Trophoblast cell (in vitro differentiated cells and primary cell): ENCODE results near the gene CSNK2A1.

Source experiments
- DNase-seq, 2 donors: peaks; one replicate each; pipeline ENCODE4 v3.0.0-alpha.2; 2016
- H2AFZ ChIP-seq: 2 replicates; pipeline ENCODE4 v1.6.1; 2013; ENCODE audit warnings: low read length, moderate library complexity, mild to moderate bottlenecking; ENCODE audit not compliant: insufficient read depth, poor library complexity
- H2AK5ac ChIP-seq: 2 replicates; pipeline ENCODE4 v1.6.1; 2013; ENCODE audit warnings: mild to moderate bottlenecking, low read length
- H2BK120ac ChIP-seq: 2 replicates; pipeline ENCODE4 v1.6.1; 2013; ENCODE audit warnings: low read length, mild to moderate bottlenecking, moderate library complexity; ENCODE audit not compliant: insufficient read depth, poor library complexity
- H2BK12ac ChIP-seq: 2 replicates; pipeline ENCODE4 v1.6.1; 2013; ENCODE audit warnings: mild to moderate bottlenecking, low read length, moderate library complexity
- H2BK5ac ChIP-seq: 2 replicates; pipeline ENCODE4 v1.6.1; 2013; ENCODE audit warnings: low read length, low read depth, moderate library complexity, mild to moderate bottlenecking; ENCODE audit not compliant: poor library complexity
- H3K14ac ChIP-seq: 2 replicates; pipeline ENCODE4 v1.6.1; 2013; ENCODE audit warnings: mild to moderate bottlenecking, low read length
- H3K18ac ChIP-seq: 2 replicates; pipeline ENCODE4 v1.6.1; 2013; ENCODE audit warnings: mild to moderate bottlenecking, low read length
- H3K23ac ChIP-seq: 2 replicates; pipeline ENCODE4 v1.6.1; 2013; ENCODE audit warnings: low read length
- H3K27ac ChIP-seq: 2 replicates; pipeline ENCODE4 v1.5.1; 2013; ENCODE audit warnings: low read depth, mild to moderate bottlenecking, inconsistent platforms, low read length, moderate library complexity
- H3K27me3 ChIP-seq: 2 replicates; pipeline ENCODE4 v1.6.1; 2013; ENCODE audit warnings: inconsistent platforms, mild to moderate bottlenecking, low read length, moderate library complexity; ENCODE audit not compliant: insufficient read depth
- H3K36me3 ChIP-seq, 2 experiments: 1 replicate in 1 of 2; 2 replicates in 1 of 2; pipeline ENCODE4 v1.6.1; 2013; ENCODE audit warnings: low read length in 2 of 2, mild to moderate bottlenecking in 2 of 2, moderate library complexity in 1 of 2; ENCODE audit not compliant: insufficient read depth in 2 of 2, control insufficient read depth in 1 of 2
- H3K4ac ChIP-seq: 2 replicates; pipeline ENCODE4 v1.6.1; 2013; ENCODE audit warnings: low read depth, mild to moderate bottlenecking, low read length, moderate library complexity
- H3K4me1 ChIP-seq, 2 experiments: 1 replicate in 1 of 2; 2 replicates in 1 of 2; pipeline ENCODE4 v1.6.1; 2013; ENCODE audit warnings: low read length in 2 of 2, mild to moderate bottlenecking in 2 of 2, moderate library complexity in 1 of 2; ENCODE audit not compliant: insufficient read depth in 2 of 2, control insufficient read depth in 1 of 2
- H3K4me2 ChIP-seq: 2 replicates; pipeline ENCODE4 v1.6.1; 2013; ENCODE audit warnings: inconsistent platforms, mild to moderate bottlenecking, low read length, moderate library complexity
- H3K4me3 ChIP-seq: 2 replicates; pipeline ENCODE4 v1.5.1; 2013; ENCODE audit warnings: mild to moderate bottlenecking, low read depth, low read length, inconsistent platforms
- H3K79me1 ChIP-seq: one replicate; pipeline ENCODE4 v1.6.1; 2013; ENCODE audit warnings: low read length
- H3K79me2 ChIP-seq: 2 replicates; pipeline ENCODE4 v1.6.1; 2013; ENCODE audit warnings: low read length, mild to moderate bottlenecking; ENCODE audit not compliant: control insufficient read depth, insufficient read depth, poor library complexity
- H3K9ac ChIP-seq: 2 replicates; pipeline ENCODE4 v1.6.1; 2013; ENCODE audit warnings: mild to moderate bottlenecking, low read length
- H3K9me3 ChIP-seq: 2 replicates; pipeline ENCODE4 v1.6.1; 2013; ENCODE audit warnings: low read depth, mild to moderate bottlenecking, control low read depth, inconsistent platforms, low read length; ENCODE audit not compliant: insufficient read depth
- H4K12ac ChIP-seq: 2 replicates; pipeline ENCODE4 v1.6.1; 2013; ENCODE audit warnings: low read depth, mild to moderate bottlenecking, low read length, moderate library complexity
- H4K8ac ChIP-seq: 2 replicates; pipeline ENCODE4 v1.6.1; 2013; ENCODE audit warnings: low read depth, mild to moderate bottlenecking, low read length, moderate library complexity
- H4K91ac ChIP-seq: one replicate; pipeline ENCODE4 v1.6.1; 2013; ENCODE audit warnings: low read depth, mild to moderate bottlenecking, low read length, moderate library complexity
- WGBS: extraction: QIAGEN DNeasy Blood & Tissue Kit; methylation state at CpG from one replicate; pipeline ENCODE4 v1.1.7; 2013; ENCODE audit warnings: missing lambda C conversion rate; ENCODE audit not compliant: insufficient read length, insufficient coverage; ENCODE audit errors: extremely low coverage; 5-methylcytosine and 5-hydroxymethylcytosine counted together

CSNK2A1 gene

GRCh38 chr20:588476-588875 is 44.9 kb upstream of the CSNK2A1 start:
- Histone ChIP-seq H2BK120ac (no peak overlapping the region), H4K12ac (no peak overlapping the region), H2AFZ (no peak overlapping the region), H4K8ac (no peak overlapping the region), H3K36me3 (no peaks in the 10 kb centered on the region), H3K23ac (no peak overlapping the region), H3K27ac (no peak overlapping the region), H3K4me1 (no peaks in the 10 kb centered on the region), H3K79me2 (no peaks in the 10 kb centered on the region), H2AK5ac (no peak overlapping the region), H4K91ac (no peak overlapping the region), H3K9me3 (no peaks in the 10 kb centered on the region), H3K27me3 (no peaks in the 10 kb centered on the region), H3K4me2 (no peak overlapping the region), H3K4ac (no peak overlapping the region), H2BK5ac (no peak overlapping the region), H3K18ac (no peak overlapping the region), H3K4me3 (no peak overlapping the region), H2BK12ac (no peak overlapping the region), H3K14ac (no peak overlapping the region), H3K79me1 (no peaks in the 10 kb centered on the region), H3K9ac (no peak overlapping the region)
- no peak for DNase-seq
- WGBS, result no CpG with 5 or more reads among the region's 3 CpGs

DNA sequence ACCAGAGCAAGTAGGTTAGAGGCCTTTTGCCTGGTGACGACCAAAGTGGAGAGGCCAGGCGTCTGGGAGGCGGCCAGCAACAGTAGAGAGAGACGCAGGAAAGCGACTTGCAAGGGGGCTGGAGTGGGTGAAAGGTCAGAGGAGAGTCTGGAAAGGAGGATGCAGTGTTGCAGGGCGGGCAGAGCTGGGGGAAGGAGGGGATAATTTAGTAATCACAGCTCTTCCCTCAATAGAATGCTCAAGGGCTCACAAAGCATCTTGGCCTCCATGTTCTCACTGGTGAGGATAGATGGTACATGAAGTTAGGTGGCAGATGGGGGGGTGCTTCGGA is 41.3 kb upstream of the CSNK2A1 start:
- no peak overlapping the region for H3K14ac ChIP-seq
- H3K36me3 ChIP-seq, result no peaks in the 10 kb centered on the region

DNA sequence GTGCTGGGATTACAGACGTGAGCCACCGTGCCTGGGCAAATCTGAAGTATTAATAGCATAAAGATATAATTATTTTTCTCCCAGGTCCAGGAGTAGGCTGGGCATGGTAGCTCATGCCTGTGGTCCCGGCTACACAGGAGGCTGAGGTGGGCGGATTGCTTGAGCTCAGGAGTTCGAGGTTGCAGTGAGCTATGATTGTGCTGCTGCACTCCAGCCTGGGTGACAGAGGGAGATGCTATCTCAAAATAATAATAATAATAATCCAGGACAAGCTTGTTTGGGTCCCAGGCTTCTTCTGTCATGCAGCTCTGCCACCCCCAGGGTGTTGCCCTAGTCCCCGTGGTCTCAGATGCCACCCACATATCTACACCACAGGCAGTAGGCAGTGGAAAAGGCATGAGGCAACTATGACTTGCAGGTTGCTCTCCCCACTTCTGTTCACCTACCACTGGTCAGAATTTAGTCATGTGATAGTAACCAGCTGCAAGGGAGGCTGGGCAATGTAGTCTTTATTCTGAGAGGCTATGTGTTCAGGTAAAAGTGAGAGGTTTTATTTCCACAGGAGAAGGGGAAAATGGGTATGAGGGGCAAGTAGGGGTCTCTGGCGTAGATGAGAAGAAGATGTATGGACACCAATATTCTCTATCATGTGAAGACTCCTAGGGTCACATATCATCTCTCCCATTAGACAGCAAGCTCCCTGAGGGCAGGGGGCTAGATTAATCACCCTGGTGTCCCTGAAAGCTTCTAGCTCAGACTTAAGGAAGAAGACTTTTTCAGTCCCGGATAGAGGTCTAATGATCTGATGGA is 40.8 kb upstream of the CSNK2A1 start:
- no peak overlapping the region for H3K14ac ChIP-seq
- DNase-seq, result no peak
- H3K27ac ChIP-seq, result no peak overlapping the region
- H4K91ac ChIP-seq, result no peak overlapping the region
- H3K79me2 ChIP-seq, result no peaks in the 10 kb centered on the region
- no peak overlapping the region for H3K18ac ChIP-seq
- no peaks in the 10 kb centered on the region for H3K4me1 ChIP-seq
- no peak overlapping the region for H2AK5ac ChIP-seq
- H3K27me3 ChIP-seq, result no peaks in the 10 kb centered on the region
- H2BK120ac ChIP-seq, result no peak overlapping the region
- WGBS, result no CpG with 5 or more reads among the region's 8 CpGs
- H3K79me1 ChIP-seq, result no peaks in the 10 kb centered on the region
- no peak overlapping the region for H4K12ac ChIP-seq
- no peak overlapping the region for H2BK5ac ChIP-seq
- H2AFZ ChIP-seq, result no peak overlapping the region
- no peak overlapping the region for H3K4me2 ChIP-seq
- H3K9ac ChIP-seq, result no peak overlapping the region
- H3K4ac ChIP-seq, result no peak overlapping the region
- H3K36me3 ChIP-seq, result no peaks in the 10 kb centered on the region
- no peak overlapping the region for H3K4me3 ChIP-seq
- H3K23ac ChIP-seq, result no peak overlapping the region
- H3K9me3 ChIP-seq, result no peaks in the 10 kb centered on the region
- H4K8ac ChIP-seq, result no peak overlapping the region
- no peak overlapping the region for H2BK12ac ChIP-seq

More for the DNA sequence above, 41.3 kb upstream of the CSNK2A1 start:
- Histone ChIP-seq H3K9me3 (no peaks in the 10 kb centered on the region), H3K9ac (no peak overlapping the region), H3K4me3 (no peak overlapping the region), H4K8ac (no peak overlapping the region), H3K27me3 (no peaks in the 10 kb centered on the region), H4K91ac (no peak overlapping the region), H2BK12ac (no peak overlapping the region), H2BK5ac (no peak overlapping the region), H3K4me1 (no peaks in the 10 kb centered on the region), H2AK5ac (no peak overlapping the region), H3K18ac (no peak overlapping the region), H2BK120ac (no peak overlapping the region), H3K4me2 (no peak overlapping the region), H3K79me2 (no peaks in the 10 kb centered on the region), H3K23ac (no peak overlapping the region), H3K79me1 (no peaks in the 10 kb centered on the region), H3K27ac (no peak overlapping the region), H4K12ac (no peak overlapping the region), H2AFZ (no peak overlapping the region), H3K4ac (no peak overlapping the region)
- no CpG with 5 or more reads among the region's 7 CpGs for WGBS
- no peak for DNase-seq

GRCh38 chr20:582204-582603 is 38.6 kb upstream of the CSNK2A1 start:
- Histone ChIP-seq H3K27ac (no peak overlapping the region), H3K9me3 (no peaks in the 10 kb centered on the region), H4K91ac (no peak overlapping the region), H4K12ac (no peak overlapping the region), H2AFZ (no peak overlapping the region), H2BK5ac (no peak overlapping the region), H3K79me1 (no peaks in the 10 kb centered on the region), H3K79me2 (no peaks in the 10 kb centered on the region), H3K23ac (no peak overlapping the region), H4K8ac (no peak overlapping the region), H2BK12ac (no peak overlapping the region), H3K18ac (no peak overlapping the region), H3K4ac (no peak overlapping the region), H3K4me1 (no peaks in the 10 kb centered on the region), H2BK120ac (no peak overlapping the region), H3K4me2 (no peak overlapping the region), H3K27me3 (no peaks in the 10 kb centered on the region), H3K4me3 (no peak overlapping the region), H3K9ac (no peak overlapping the region), H3K14ac (no peak overlapping the region), H3K36me3 (no peaks in the 10 kb centered on the region), H2AK5ac (no peak overlapping the region)
- WGBS, result no CpG with 5 or more reads among the region's 5 CpGs
- DNase-seq, result no peak
